Mucosa of rectum (tissue), 2 donors: ENCODE results near the gene CYP39A1.

ENCODE experiments used
- H3K27ac ChIP-seq, 2 donors: one replicate each; pipeline ENCODE4 v1.7.0; 2013; ENCODE audit warnings: inconsistent platforms in 2 of 2, low read depth in 2 of 2, low read length in 2 of 2
- H3K27me3 ChIP-seq, 2 donors: one replicate each; pipeline ENCODE4 v1.7.0; 2013; ENCODE audit warnings: low read length in 2 of 2; ENCODE audit not compliant: control insufficient read depth in 2 of 2, insufficient read depth in 2 of 2
- H3K36me3 ChIP-seq, 2 donors: one replicate each; pipeline ENCODE4 v1.7.0; 2013; ENCODE audit warnings: low read length in 2 of 2; ENCODE audit not compliant: control insufficient read depth in 2 of 2, insufficient read depth in 2 of 2
- H3K4me1 ChIP-seq, 2 donors: one replicate each; pipeline ENCODE4 v1.7.0; 2013; ENCODE audit warnings: low read length in 2 of 2, mild to moderate bottlenecking in 1 of 2; ENCODE audit not compliant: control insufficient read depth in 2 of 2, insufficient read depth in 2 of 2
- H3K4me3 ChIP-seq, 2 donors: one replicate each; pipeline ENCODE4 v1.7.0; 2013; ENCODE audit warnings: low read length in 2 of 2
- H3K9ac ChIP-seq, 2 donors: one replicate each; pipeline ENCODE4 v1.7.0; 2013; ENCODE audit warnings: low read length in 2 of 2, low read depth in 1 of 2, mild to moderate bottlenecking in 1 of 2
- H3K9me3 ChIP-seq, 2 donors: one replicate each; pipeline ENCODE4 v1.7.0; 2013; ENCODE audit warnings: low read length in 2 of 2; ENCODE audit not compliant: control insufficient read depth in 2 of 2
- donor health status: healthy.
- donor health status: Normal muscosa, but diverticular disease.

Gene CYP39A1

GRCh38 chr6:46629691-46630090 lies 22.9 kb downstream of the CYP39A1 start:
- H3K4me3 ChIP-seq: no peak overlapping the region
- H3K9me3 ChIP-seq: no peaks in the 10 kb centered on the region
- H3K36me3 ChIP-seq: no peaks in the 10 kb centered on the region
- H3K4me1 ChIP-seq: no peaks in the 10 kb centered on the region
- no peaks in the 10 kb centered on the region for H3K27me3 ChIP-seq
- H3K27ac ChIP-seq: no peak overlapping the region
- H3K9ac ChIP-seq: no peak overlapping the region

- Histone ChIP-seq H3K4me1 (no peaks in the 10 kb centered on the region), H3K9ac (no peak overlapping the region), H3K27ac (no peak overlapping the region), H3K9me3 (no peaks in the 10 kb centered on the region), H3K36me3 (no peaks in the 10 kb centered on the region), H3K4me3 (no peak overlapping the region), H3K27me3 (no peaks in the 10 kb centered on the region)
These were observed 23.6 kb downstream of the CYP39A1 start for GRCh38 chr6:46628976-46629375.

- Histone ChIP-seq H3K27ac (no peak overlapping the region), H3K9ac (no peak overlapping the region), H3K4me3 (no peak overlapping the region), H3K36me3 (no peaks in the 10 kb centered on the region), H3K4me1 (no peaks in the 10 kb centered on the region), H3K9me3 (no peaks in the 10 kb centered on the region), H3K27me3 (no peaks in the 10 kb centered on the region)
These were observed 24.1 kb downstream of the CYP39A1 start for GRCh38 chr6:46628498-46628897.

- Histone ChIP-seq H3K4me1 (no peaks in the 10 kb centered on the region), H3K4me3 (no peak overlapping the region), H3K27me3 (no peaks in the 10 kb centered on the region), H3K36me3 (no peaks in the 10 kb centered on the region), H3K9me3 (no peaks in the 10 kb centered on the region), H3K27ac (no peak overlapping the region), H3K9ac (no peak overlapping the region)
These were observed 25.6 kb downstream of the CYP39A1 start for GRCh38 chr6:46626976-46627375.

- Histone ChIP-seq H3K9me3 (no peaks in the 10 kb centered on the region), H3K4me1 (no peaks in the 10 kb centered on the region), H3K9ac (no peak overlapping the region), H3K27me3 (no peaks in the 10 kb centered on the region), H3K4me3 (no peak overlapping the region), H3K27ac (no peak overlapping the region), H3K36me3 (no peaks in the 10 kb centered on the region)
These were observed 26.2 kb downstream of the CYP39A1 start for GRCh38 chr6:46626228-46626909.

GRCh38 chr6:46618726-46619125 lies 33.9 kb downstream of the CYP39A1 start:
- H3K27me3 ChIP-seq: no peaks in the 10 kb centered on the region
- no peak overlapping the region for H3K27ac ChIP-seq
- no peaks in the 10 kb centered on the region for H3K9me3 ChIP-seq
- no peaks in the 10 kb centered on the region for H3K36me3 ChIP-seq
- H3K4me1 ChIP-seq: no peaks in the 10 kb centered on the region
- H3K4me3 ChIP-seq: no peak overlapping the region
- no peak overlapping the region for H3K9ac ChIP-seq

- Histone ChIP-seq H3K27me3 (no peaks in the 10 kb centered on the region), H3K4me3 (no peak overlapping the region), H3K36me3 (no peaks in the 10 kb centered on the region), H3K9ac (no peak overlapping the region), H3K27ac (no peak overlapping the region), H3K4me1 (no peaks in the 10 kb centered on the region), H3K9me3 (no peaks in the 10 kb centered on the region)
These were observed 40.0 kb downstream of the CYP39A1 start for GRCh38 chr6:46612645-46613044.

GRCh38 chr6:46610862-46611553 lies 41.6 kb downstream of the CYP39A1 start:
- Histone ChIP-seq H3K9ac (no peak overlapping the region), H3K9me3 (no peaks in the 10 kb centered on the region), H3K4me3 (no peak overlapping the region), H3K27me3 (no peaks in the 10 kb centered on the region), H3K36me3 (no peaks in the 10 kb centered on the region), H3K4me1 (no peaks in the 10 kb centered on the region), H3K27ac (no peak overlapping the region)

GRCh38 chr6:46606338-46606737 lies 46.3 kb downstream of the CYP39A1 start:
- Histone ChIP-seq H3K9me3 (no peaks in the 10 kb centered on the region), H3K4me1 (no peaks in the 10 kb centered on the region), H3K27ac (no peak overlapping the region), H3K27me3 (no peaks in the 10 kb centered on the region), H3K4me3 (no peak overlapping the region), H3K9ac (no peak overlapping the region), H3K36me3 (no peaks in the 10 kb centered on the region)

- H3K27me3 ChIP-seq: no peaks in the 10 kb centered on the region
- H3K9ac ChIP-seq: no peak overlapping the region
- H3K4me3 ChIP-seq: no peak overlapping the region
- H3K4me1 ChIP-seq: no peaks in the 10 kb centered on the region
- H3K27ac ChIP-seq: no peak overlapping the region
- no peaks in the 10 kb centered on the region for H3K9me3 ChIP-seq
- no peaks in the 10 kb centered on the region for H3K36me3 ChIP-seq
These were observed 47.4 kb downstream of the CYP39A1 start for GRCh38 chr6:46605091-46605797.
